ENCODE measurements around the gene ANGPTL1.

Gene ANGPTL1

GRCh38 chr1:178846306-178846705, 24.6 kb downstream of the ANGPTL1 start:
- no peak for DNase-seq
- Histone ChIP-seq H3K27ac (ENCODE audit: insufficient read depth, low read length, poor library complexity, severe bottlenecking) (no peak overlapping the region), H3K4me1 (ENCODE audit: control insufficient read depth, insufficient read depth, low read length, poor library complexity, severe bottlenecking) (no peaks in the 10 kb centered on the region), H3K4me3 (ENCODE audit: insufficient read depth, low read depth, low read length, poor library complexity, severe bottlenecking) (no peak overlapping the region), H3K36me3 (ENCODE audit: control insufficient read depth, insufficient read depth, low read length) (no peaks in the 10 kb centered on the region), H3K27me3 (replicated peaks; ENCODE audit: control insufficient read depth, insufficient read depth, low read length, poor library complexity, severe bottlenecking) (no peaks in the 10 kb centered on the region), H3K9me3 (ENCODE audit: control insufficient read depth, low read length) (no peaks in the 10 kb centered on the region)

- Histone ChIP-seq H3K36me3 (ENCODE audit: control insufficient read depth, insufficient read depth, low read length) (no peaks in the 10 kb centered on the region), H3K27me3 (replicated peaks; ENCODE audit: control insufficient read depth, insufficient read depth, low read length, poor library complexity, severe bottlenecking) (no peaks in the 10 kb centered on the region), H3K9me3 (ENCODE audit: control insufficient read depth, low read length) (no peaks in the 10 kb centered on the region), H3K4me1 (ENCODE audit: control insufficient read depth, insufficient read depth, low read length, poor library complexity, severe bottlenecking) (no peaks in the 10 kb centered on the region), H3K27ac (ENCODE audit: insufficient read depth, low read length, poor library complexity, severe bottlenecking) (no peak overlapping the region), H3K4me3 (ENCODE audit: insufficient read depth, low read depth, low read length, poor library complexity, severe bottlenecking) (no peak overlapping the region)
- DNase-seq: no peak
These were observed 26.4 kb downstream of the ANGPTL1 start for GRCh38 chr1:178844436-178844835.

GRCh38 chr1:178825167-178825566, 45.7 kb downstream of the ANGPTL1 start:
- Histone ChIP-seq H3K27ac (ENCODE audit: insufficient read depth, low read length, poor library complexity, severe bottlenecking) (no peak overlapping the region), H3K27me3 (replicated peaks; ENCODE audit: control insufficient read depth, insufficient read depth, low read length, poor library complexity, severe bottlenecking) (no peaks in the 10 kb centered on the region), H3K4me1 (ENCODE audit: control insufficient read depth, insufficient read depth, low read length, poor library complexity, severe bottlenecking) (no peaks in the 10 kb centered on the region), H3K36me3 (ENCODE audit: control insufficient read depth, insufficient read depth, low read length) (no peaks in the 10 kb centered on the region), H3K4me3 (ENCODE audit: insufficient read depth, low read depth, low read length, poor library complexity, severe bottlenecking) (no peak overlapping the region), H3K9me3 (ENCODE audit: control insufficient read depth, low read length) (no peaks in the 10 kb centered on the region)
- DNase-seq: no peak

- H3K4me3 ChIP-seq (ENCODE audit: insufficient read depth, low read depth, low read length, poor library complexity, severe bottlenecking): no peak overlapping the region
- no peaks in the 10 kb centered on the region for H3K9me3 ChIP-seq (ENCODE audit: control insufficient read depth, low read length)
- H3K27ac ChIP-seq (ENCODE audit: insufficient read depth, low read length, poor library complexity, severe bottlenecking): no peak overlapping the region
- no peaks in the 10 kb centered on the region for H3K4me1 ChIP-seq (ENCODE audit: control insufficient read depth, insufficient read depth, low read length, poor library complexity, severe bottlenecking)
- no peaks in the 10 kb centered on the region for H3K27me3 ChIP-seq (replicated peaks; ENCODE audit: control insufficient read depth, insufficient read depth, low read length, poor library complexity, severe bottlenecking)
- DNase-seq: no peak
- no peaks in the 10 kb centered on the region for H3K36me3 ChIP-seq (ENCODE audit: control insufficient read depth, insufficient read depth, low read length)
These were observed 49.6 kb downstream of the ANGPTL1 start for GRCh38 chr1:178821134-178821866.

GRCh38 chr1:178819123-178819522, 51.8 kb downstream of the ANGPTL1 start:
- no peak overlapping the region for H3K4me3 ChIP-seq (ENCODE audit: insufficient read depth, low read depth, low read length, poor library complexity, severe bottlenecking)
- no peak overlapping the region for H3K27ac ChIP-seq (ENCODE audit: insufficient read depth, low read length, poor library complexity, severe bottlenecking)
- H3K9me3 ChIP-seq (ENCODE audit: control insufficient read depth, low read length): no peaks in the 10 kb centered on the region
- DNase-seq: no peak
- H3K36me3 ChIP-seq (ENCODE audit: control insufficient read depth, insufficient read depth, low read length): no peaks in the 10 kb centered on the region
- no peaks in the 10 kb centered on the region for H3K27me3 ChIP-seq (replicated peaks; ENCODE audit: control insufficient read depth, insufficient read depth, low read length, poor library complexity, severe bottlenecking)
- no peaks in the 10 kb centered on the region for H3K4me1 ChIP-seq (ENCODE audit: control insufficient read depth, insufficient read depth, low read length, poor library complexity, severe bottlenecking)

GRCh38 chr1:178818416-178818815, 52.5 kb downstream of the ANGPTL1 start:
- H3K4me3 ChIP-seq (ENCODE audit: insufficient read depth, low read depth, low read length, poor library complexity, severe bottlenecking): no peak overlapping the region
- H3K27ac ChIP-seq (ENCODE audit: insufficient read depth, low read length, poor library complexity, severe bottlenecking): no peak overlapping the region
- H3K9me3 ChIP-seq (ENCODE audit: control insufficient read depth, low read length): no peaks in the 10 kb centered on the region
- no peaks in the 10 kb centered on the region for H3K27me3 ChIP-seq (replicated peaks; ENCODE audit: control insufficient read depth, insufficient read depth, low read length, poor library complexity, severe bottlenecking)
- DNase-seq: no peak
- no peaks in the 10 kb centered on the region for H3K4me1 ChIP-seq (ENCODE audit: control insufficient read depth, insufficient read depth, low read length, poor library complexity, severe bottlenecking)
- no peaks in the 10 kb centered on the region for H3K36me3 ChIP-seq (ENCODE audit: control insufficient read depth, insufficient read depth, low read length)

GRCh38 chr1:178810585-178810984, 60.3 kb downstream of the ANGPTL1 start:
- no peaks in the 10 kb centered on the region for H3K9me3 ChIP-seq (ENCODE audit: control insufficient read depth, low read length)

GRCh38 chr1:178808529-178808928, 62.3 kb downstream of the ANGPTL1 start:
- no peak overlapping the region for H3K27ac ChIP-seq (ENCODE audit: insufficient read depth, low read length, poor library complexity, severe bottlenecking)
- H3K4me1 ChIP-seq (ENCODE audit: control insufficient read depth, insufficient read depth, low read length, poor library complexity, severe bottlenecking): no peaks in the 10 kb centered on the region
- H3K27me3 ChIP-seq (replicated peaks; ENCODE audit: control insufficient read depth, insufficient read depth, low read length, poor library complexity, severe bottlenecking): no peaks in the 10 kb centered on the region
- H3K4me3 ChIP-seq (ENCODE audit: insufficient read depth, low read depth, low read length, poor library complexity, severe bottlenecking): no peak overlapping the region
- no peaks in the 10 kb centered on the region for H3K9me3 ChIP-seq (ENCODE audit: control insufficient read depth, low read length)
- H3K36me3 ChIP-seq (ENCODE audit: control insufficient read depth, insufficient read depth, low read length): no peaks in the 10 kb centered on the region
- no peak for DNase-seq

More at GRCh38 chr1:178810585-178810984, 60.3 kb downstream of the ANGPTL1 start:
- no peaks in the 10 kb centered on the region for H3K36me3 ChIP-seq (ENCODE audit: control insufficient read depth, insufficient read depth, low read length)
- no peaks in the 10 kb centered on the region for H3K27me3 ChIP-seq (replicated peaks; ENCODE audit: control insufficient read depth, insufficient read depth, low read length, poor library complexity, severe bottlenecking)
- DNase-seq: no peak
- H3K27ac ChIP-seq (ENCODE audit: insufficient read depth, low read length, poor library complexity, severe bottlenecking): no peak overlapping the region
- H3K4me3 ChIP-seq (ENCODE audit: insufficient read depth, low read depth, low read length, poor library complexity, severe bottlenecking): no peak overlapping the region
- no peaks in the 10 kb centered on the region for H3K4me1 ChIP-seq (ENCODE audit: control insufficient read depth, insufficient read depth, low read length, poor library complexity, severe bottlenecking)

- no peak overlapping the region for H3K4me3 ChIP-seq (ENCODE audit: insufficient read depth, low read depth, low read length, poor library complexity, severe bottlenecking)
- DNase-seq: no peak
- no peak overlapping the region for H3K27ac ChIP-seq (ENCODE audit: insufficient read depth, low read length, poor library complexity, severe bottlenecking)
- H3K9me3 ChIP-seq (ENCODE audit: control insufficient read depth, low read length): no peaks in the 10 kb centered on the region
- H3K27me3 ChIP-seq (replicated peaks; ENCODE audit: control insufficient read depth, insufficient read depth, low read length, poor library complexity, severe bottlenecking): no peaks in the 10 kb centered on the region
- no peaks in the 10 kb centered on the region for H3K4me1 ChIP-seq (ENCODE audit: control insufficient read depth, insufficient read depth, low read length, poor library complexity, severe bottlenecking)
- no peaks in the 10 kb centered on the region for H3K36me3 ChIP-seq (ENCODE audit: control insufficient read depth, insufficient read depth, low read length)
These were observed 64.1 kb downstream of the ANGPTL1 start for GRCh38 chr1:178806665-178807300.

GRCh38 chr1:178802873-178803272, 68.0 kb downstream of the ANGPTL1 start:
- no peak overlapping the region for H3K27ac ChIP-seq (ENCODE audit: insufficient read depth, low read length, poor library complexity, severe bottlenecking)
- H3K9me3 ChIP-seq (ENCODE audit: control insufficient read depth, low read length): no peaks in the 10 kb centered on the region
- DNase-seq: no peak
- H3K27me3 ChIP-seq (replicated peaks; ENCODE audit: control insufficient read depth, insufficient read depth, low read length, poor library complexity, severe bottlenecking): no peaks in the 10 kb centered on the region
- H3K4me1 ChIP-seq (ENCODE audit: control insufficient read depth, insufficient read depth, low read length, poor library complexity, severe bottlenecking): no peaks in the 10 kb centered on the region
- H3K4me3 ChIP-seq (ENCODE audit: insufficient read depth, low read depth, low read length, poor library complexity, severe bottlenecking): no peak overlapping the region
- no peaks in the 10 kb centered on the region for H3K36me3 ChIP-seq (ENCODE audit: control insufficient read depth, insufficient read depth, low read length)

All from effector memory CD4-positive, alpha-beta T cell (primary cell).